K562 (cell line): ENCODE results near the gene NR4A2. TPM values are rescaled to one million over a fixed set of nuclear protein-coding genes. Genes with fewer than 3 reads are reported as not detected.

Experiments used
- ATAC-seq: fragments of 200-7000 bp; cut with Tn5 transposase; 3 replicates; pipeline ENCODE4 v1.9.1; 2020; ENCODE audit warnings: moderate library complexity
- BruUV-seq: library from RNA; stranded (reverse); fragments of 400-500 nt; replicated peaks from 2 replicates; lab custom pipeline; 2021; lab: Mats Ljungman, UMichigan
- CTCF ChIA-PET: fragments of 300-600 bp; formaldehyde crosslinking; extraction: SDS; loops from one replicate; lab custom pipeline; 2021; ENCODE audit warnings: low intra/inter-chr PET ratio; lab: Yijun Ruan, JAX
- POLR2A ChIA-PET: fragments of 300-600, 350-650 bp; sonication (Branson Sonifier 250); formaldehyde crosslinking; extraction: SDS; loops from one replicate; lab custom pipeline; 2021; ENCODE audit warnings: antibody characterized with exemption, inconsistent platforms; lab: Yijun Ruan, JAX
- DNase-seq, 4 experiments: peaks; one replicate each; pipeline versions ENCODE4 v3.0.0 to v3.0.0-alpha.2; 2011 to 2018; ENCODE audit warnings: low spot score in 3 of 4, mixed read lengths in 3 of 4; ENCODE audit errors: extremely low read depth in 1 of 4
- FAIRE-seq: peaks from 2 replicates; lab custom pipeline; 2011; peaks lifted over from hg19 to GRCh38; lab: Jason Lieb, UNC
- H2AFZ ChIP-seq: 2 replicates; pipeline ENCODE4 v1.6.0; 2011; ENCODE audit warnings: low read depth, low read length, control low read depth, inconsistent platforms
- H3K27ac ChIP-seq: fragments of 200-600 bp; 3 replicates; pipeline ENCODE4 v1.8.0; 2011; ENCODE audit warnings: low read depth, mild to moderate bottlenecking, control low read depth, inconsistent platforms, low read length, moderate library complexity, mixed read lengths; ENCODE audit errors: extremely low read depth
- H3K27me3 ChIP-seq, 2 experiments: fragments of 300-600 bp in 1 of 2; 2 replicates in 1 of 2; 3 replicates in 1 of 2; pipeline versions ENCODE4 v1.6.0 to v1.8.0; 2011; ENCODE audit warnings: inconsistent platforms in 2 of 2, low read length in 2 of 2, mild to moderate bottlenecking in 1 of 2, mixed read lengths in 1 of 2, moderate library complexity in 1 of 2; ENCODE audit not compliant: control insufficient read depth in 2 of 2, insufficient read depth in 2 of 2
- H3K36me3 ChIP-seq: fragments of 300-600 bp; 3 replicates; pipeline ENCODE4 v1.8.0; 2011; ENCODE audit warnings: mild to moderate bottlenecking, low read length, inconsistent platforms; ENCODE audit not compliant: control insufficient read depth, insufficient read depth
- H3K4me1 ChIP-seq, 2 experiments: fragments of 200-600 bp in 1 of 2; replicated peaks in 1 of 2; 2 replicates in 1 of 2; 3 replicates in 1 of 2; pipeline versions ENCODE4 v1.5.1 to v1.8.0; 2011; ENCODE audit warnings: inconsistent platforms in 2 of 2, low read length in 2 of 2, mild to moderate bottlenecking in 1 of 2, mixed read lengths in 1 of 2, moderate library complexity in 1 of 2; ENCODE audit not compliant: control insufficient read depth in 2 of 2, insufficient read depth in 2 of 2
- H3K4me2 ChIP-seq: 2 replicates; pipeline ENCODE4 v1.6.1; 2011; ENCODE audit warnings: low read length, control low read depth, inconsistent platforms, mixed read lengths; ENCODE audit not compliant: insufficient read depth
- H3K4me3 ChIP-seq: fragments of 200-600 bp; sonication (generic), shearing (Covaris generic); 2 replicates; pipeline ENCODE4 v1.5.1; 2016; ENCODE audit warnings: control low read depth, inconsistent platforms
- H3K79me2 ChIP-seq: fragments of 200-600 bp; 3 replicates; pipeline ENCODE4 v1.8.0; 2011; ENCODE audit warnings: low read length, inconsistent platforms; ENCODE audit not compliant: control insufficient read depth, insufficient read depth
- H3K9ac ChIP-seq, 2 experiments: 2 replicates each; pipeline versions ENCODE4 v1.6.0 to v1.6.1; 2011; ENCODE audit warnings: low read depth in 2 of 2, low read length in 2 of 2, control low read depth in 1 of 2, inconsistent platforms in 1 of 2, mild to moderate bottlenecking in 1 of 2, mixed read lengths in 1 of 2; ENCODE audit not compliant: insufficient read depth in 1 of 2
- H3K9me1 ChIP-seq: one replicate; pipeline ENCODE4 v1.6.0; 2011; ENCODE audit warnings: inconsistent platforms, mild to moderate bottlenecking, low read length, moderate library complexity; ENCODE audit not compliant: control insufficient read depth, insufficient read depth
- H3K9me3 ChIP-seq: replicated peaks from 2 replicates; pipeline ENCODE4 v1.5.1; 2011; ENCODE audit warnings: low read depth, low read length, inconsistent platforms; ENCODE audit not compliant: control insufficient read depth, insufficient read depth
- H4K20me1 ChIP-seq: replicated peaks from 2 replicates; pipeline ENCODE4 v1.6.1; 2011; ENCODE audit warnings: low read length, inconsistent platforms, mixed read lengths; ENCODE audit not compliant: control insufficient read depth, insufficient read depth
- CEBPG ChIP-seq, 3 experiments: fragments of 200-800 bp in 1 of 3; sonication (Bioruptor generic) in 1 of 3; sonication (generic) in 1 of 3; formaldehyde crosslinking in 1 of 3; IDR thresholded peaks in 2 of 3; conservative IDR thresholded peaks in 1 of 3; 2 replicates each; pipeline versions ENCODE4 v1.6.1 to v1.8.0; 2016 to 2022; ENCODE audit warnings: missing compliant biosample characterization in 2 of 3, missing genetic modification characterization in 2 of 3, mild to moderate bottlenecking in 1 of 3, missing genetic modification reagents in 1 of 3
- ETV1 ChIP-seq: fragments of 450-650 bp; conservative IDR thresholded peaks from 2 replicates; pipeline ENCODE4 v1.6.1; 2016; ENCODE audit warnings: missing genetic modification characterization, control low read depth, low read depth, missing compliant biosample characterization
- HEY1 ChIP-seq: fragments of 250-450 bp; sonication (Bioruptor Pico); IDR thresholded peaks from 2 replicates; pipeline ENCODE4 v1.5.0; 2020; ENCODE audit warnings: mild to moderate bottlenecking, moderate library complexity, borderline replicate concordance
- HNRNPLL ChIP-seq: fragments of 200-400 bp; formaldehyde crosslinking; IDR thresholded peaks from 2 replicates; pipeline ENCODE4 v1.6.1; 2017; ENCODE audit warnings: low read length, low read depth, mild to moderate bottlenecking; ENCODE audit not compliant: poor library complexity, severe bottlenecking
- MAZ ChIP-seq, 2 experiments: fragments of 450-650 bp in 1 of 2; sonication (generic) in 1 of 2; formaldehyde crosslinking; IDR thresholded peaks in 1 of 2; conservative IDR thresholded peaks in 1 of 2; 2 replicates each; pipeline versions ENCODE4 v1.4.0 to v1.5.0; 2020; ENCODE audit warnings: mild to moderate bottlenecking in 1 of 2, missing genetic modification reagents in 1 of 2
- MBD2 ChIP-seq: sonication (generic); IDR thresholded peaks from 2 replicates; pipeline ENCODE4 v1.6.1; 2016; ENCODE audit warnings: low read depth, borderline replicate concordance
- NONO ChIP-seq, 2 experiments: fragments of 200-400 bp in 1 of 2; fragments of 450-650 bp in 1 of 2; formaldehyde crosslinking in 1 of 2; IDR thresholded peaks; 2 replicates each; pipeline ENCODE4 v1.6.1; 2017; ENCODE audit warnings: low read depth in 2 of 2, mild to moderate bottlenecking in 2 of 2, moderate library complexity in 2 of 2, low read length in 1 of 2
- POLR2A ChIP-seq: fragments of 450-650 bp; conservative IDR thresholded peaks from 2 replicates; pipeline ENCODE4 v1.6.1; 2016
- RBFOX2 ChIP-seq: fragments of 200-400 bp; formaldehyde crosslinking; IDR thresholded peaks from 2 replicates; pipeline ENCODE4 v1.6.1; 2017; ENCODE audit warnings: low read depth, mild to moderate bottlenecking, low read length, moderate library complexity
- SMAD1 ChIP-seq: fragments of 150-350 bp; IDR thresholded peaks from 2 replicates; pipeline ENCODE4 v1.6.1; 2014; ENCODE audit warnings: low read length, low read depth; ENCODE audit not compliant: partially characterized antibody
- SMAD2 ChIP-seq: fragments of 150-350 bp; IDR thresholded peaks from 2 replicates; pipeline ENCODE4 v1.6.1; 2014; ENCODE audit warnings: low read depth, mild to moderate bottlenecking, low read length
- SMC3 ChIP-seq: conservative IDR thresholded peaks from 2 replicates; pipeline ENCODE4 v1.6.1; 2011; ENCODE audit warnings: low read depth, low read length, improper control_type of control experiment; ENCODE audit not compliant: insufficient read depth
- SUPT5H ChIP-seq: fragments of 450-650 bp; IDR thresholded peaks from 2 replicates; pipeline ENCODE4 v1.6.1; 2016
- ZBTB17 ChIP-seq: fragments of 450-650 bp; formaldehyde crosslinking; IDR thresholded peaks from 2 replicates; pipeline ENCODE4 v1.4.0; 2020; ENCODE audit warnings: mild to moderate bottlenecking
- ZKSCAN8 ChIP-seq: fragments of 200-800 bp; sonication (Bioruptor generic); IDR thresholded peaks from 2 replicates; pipeline ENCODE4 v1.6.1; 2016; ENCODE audit warnings: missing genetic modification characterization, missing compliant biosample characterization
- ZNF146 ChIP-seq: IDR thresholded peaks from one replicate; pipeline ENCODE4 v1.6.1; 2018; ENCODE audit warnings: missing compliant biosample characterization; ENCODE audit not compliant: unreplicated experiment
- ZNF644 ChIP-seq: fragments of 200-800 bp; sonication (Bioruptor generic); IDR thresholded peaks from 2 replicates; pipeline ENCODE4 v1.6.1; 2016; ENCODE audit warnings: low read depth, missing genetic modification characterization, missing compliant biosample characterization
- WGBS: fragments of 100-300 bp; shearing (Covaris generic); methylation state at CpG from one replicate; pipeline ENCODE4 v1.1.6; 2016; ENCODE audit warnings: low coverage, mixed read lengths; ENCODE audit not compliant: insufficient coverage; ENCODE audit errors: missing lambda C conversion rate; 5-methylcytosine and 5-hydroxymethylcytosine counted together
- in situ Hi-C: fragments of 300-500 bp; cut with MboI; formaldehyde crosslinking; loops from 4 replicates; pipeline ENCODE4 v1.15.0; 2018; ENCODE audit warnings: inconsistent platforms, mixed read lengths
- intact Hi-C: fragments of 100-400 bp; cut with micrococcal nuclease; formaldehyde crosslinking; loops from 2 replicates; pipeline ENCODE4 v1.14.2; 2022
- polyA plus RNA-seq, 8 experiments: library from polyadenylated mRNA; depleted of rRNA in 4 of 8; stranded (reverse) in 5 of 8; unstranded in 3 of 8; fragments of >200 nt; fragmentation: Nextera tagmentation in 2 of 8; fragmentation: Illumina TruSeq in 1 of 8; extraction: Ambion mirVana in 2 of 8; extraction: Trizol in 1 of 8; gene quantifications; 2 replicates each; pipeline versions ENCODE4 v1.2.1 to v1.2.3, GENCODE V29; 2011 to 2014; ENCODE audit warnings: inconsistent platforms in 1 of 8, missing spikeins in 1 of 8
- total RNA-seq, 7 experiments: library from RNA; depleted of rRNA in 6 of 7; stranded (reverse); fragments of >200 nt in 6 of 7; fragmentation: Illumina TruSeq in 2 of 7; extraction: Trizol in 2 of 7; gene quantifications; 2 replicates each; pipeline versions ENCODE4 v1.2.1 to v1.2.3, GENCODE V29; 2011 to 2021; ENCODE audit warnings: low replicate concordance in 1 of 7
- TF ChIP-seq, protein P1 (sequence below), 2 experiments: fragments of 450-650 bp; conservative IDR thresholded peaks; 2 replicates each; pipeline ENCODE4 v1.6.1; 2017; ENCODE audit warnings: mild to moderate bottlenecking in 2 of 2, moderate library complexity in 2 of 2

Gene NR4A2
- total and polyA plus RNA-seq, 9 of the 15 experiments (the other 6 are each of a cell fraction or from before 2014, with no cell fraction given) = 0.94 to 5.1 (median 1.3) TPM

DNA sequence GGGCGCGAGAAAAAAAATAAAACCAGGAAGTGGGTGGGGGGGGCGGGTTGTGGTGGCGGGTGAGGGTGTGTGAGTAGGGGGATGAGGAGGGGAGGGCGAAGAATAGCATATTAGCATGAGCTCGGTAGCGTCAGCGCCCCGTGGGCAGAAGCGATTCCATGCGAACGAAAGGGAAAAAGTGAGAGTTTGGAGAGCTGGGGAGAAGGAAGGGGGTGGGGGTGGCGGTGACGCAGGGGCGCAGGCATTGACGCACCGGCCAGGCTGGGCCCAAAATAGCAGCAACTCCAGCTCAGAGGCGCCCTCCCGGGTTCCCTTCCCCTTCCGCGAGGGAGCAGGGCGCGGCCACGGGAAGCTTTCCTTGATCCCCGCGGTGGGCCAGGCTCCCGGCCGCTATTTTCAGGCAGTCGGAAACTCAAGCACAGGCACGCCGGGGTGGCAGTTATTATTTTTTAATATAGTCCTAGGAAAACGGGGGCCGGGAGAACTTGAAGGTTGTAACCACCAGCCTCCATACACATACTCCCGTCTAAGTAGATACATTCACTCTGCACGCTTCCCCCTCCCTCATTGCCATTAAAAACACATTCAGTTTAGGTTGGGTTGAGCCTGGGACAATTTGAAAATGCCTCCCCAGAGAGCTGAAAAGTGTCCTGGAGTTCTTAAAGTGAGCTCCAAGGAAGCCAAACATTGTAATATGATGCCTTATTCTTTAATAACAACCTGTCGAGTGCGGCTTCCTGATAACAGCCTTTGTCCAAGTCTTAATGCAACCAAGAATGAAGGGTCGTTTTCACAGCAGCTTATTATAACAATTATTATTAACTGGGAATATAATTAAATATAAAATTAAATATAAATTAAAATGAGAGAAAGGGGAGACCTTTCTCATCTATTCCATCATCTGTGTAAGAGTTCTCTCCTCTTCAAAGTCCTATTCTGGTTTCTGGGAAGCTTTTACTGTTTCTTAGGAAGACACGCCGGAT lies 2.3 kb upstream of the NR4A2 start:
- POLR2A ChIA-PET = interaction anchor here (0.6 to 4.8 kb wide), 23 partner anchors 8 to 926 kb away, joined by 3 to 33 read pairs (median 4); no protein-coding TSS in a partner anchor
- H3K4me2 ChIP-seq = peak overlapping the region; percentile 85
- H3K4me3 ChIP-seq = peak overlapping the region; percentile 80
- FAIRE-seq (no peak), ATAC-seq (peak; percentile 67), DNase-seq (peak; percentile 75 to 92 (median 82))
- H3K9ac ChIP-seq = peak overlapping the region; percentile 84 to 96
- no peaks in the 10 kb centered on the region for H3K9me1 ChIP-seq
- peaks cover 3% of the 10 kb centered on the region; the same call in 1 of the 3 replicates for H3K36me3 ChIP-seq
- intact Hi-C loops = loop anchor here (1.0 to 5.0 kb wide), 5 partner anchors 66 to 858 kb away; no protein-coding TSS in a partner anchor
- WGBS = under 1% methylated on average over 26 of the region's 40 CpGs
- H3K79me2 ChIP-seq = peaks cover 33% of the 10 kb centered on the region
- no peaks in the 10 kb centered on the region for H3K9me3 ChIP-seq
- BruUV-seq = no TSS peak
- peak overlapping the region; percentile 90 for H2AFZ ChIP-seq
- peaks cover 20% of the 10 kb centered on the region in 2 experiments for H3K4me1 ChIP-seq
- CTCF ChIA-PET = interaction anchor here (1.5 kb wide), 1 partner anchor 255 kb away, joined by 6 read pairs; no protein-coding TSS in a partner anchor
- H3K27me3 ChIP-seq = no peaks in the 10 kb centered on the region
- no peaks in the 10 kb centered on the region for H4K20me1 ChIP-seq
- in situ Hi-C loops = loop anchor here (10.0 to 25.0 kb wide), 2 partner anchors 250 to 878 kb away; no protein-coding TSS in a partner anchor
- H3K27ac ChIP-seq = peak overlapping the region; percentile 88
- TF ChIP-seq RBFOX2 = peak; percentile 71
- no peak for TF ChIP-seq HEY1 (CRISPR knock-in tag)
- TF ChIP-seq ZNF644 (tag) = peak; percentile 69; the same call in 1 of the 2 replicates
- TF ChIP-seq POLR2A = peak; percentile 73
- TF ChIP-seq MBD2 = peak; percentile 29; the same call in 1 of the 2 replicates
- TF ChIP-seq SUPT5H = peak; percentile 52
- no peak for TF ChIP-seq SMAD2
- TF ChIP-seq CEBPG (CRISPR knock-in tag; IDR thresholded peaks at IDR 0.05) = no peak
- TF ChIP-seq CEBPG (tag; conservative IDR thresholded peaks at IDR 0.05 in 1 of 2, IDR thresholded peaks at IDR 0.05 in 1 of 2) = no peak
- peak in 1 of 2 experiments; percentile 60; a peak in 1 of 4 replicates for TF ChIP-seq MAZ (CRISPR knock-in tag; conservative IDR thresholded peaks at IDR 0.05 in 1 of 2, IDR thresholded peaks at IDR 0.05 in 1 of 2)
- peak in 1 of 2 experiments; percentile 16; a peak in 1 of 4 replicates for TF ChIP-seq NONO (IDR thresholded peaks at IDR 0.05; ENCODE audit: low read depth in 2 of 2, low read length in 1 of 2)
- TF ChIP-seq ZKSCAN8 (CRISPR knock-in tag) = no peak
- TF ChIP-seq ZNF146 = no peak
- no peak for TF ChIP-seq SMAD1
- no peak for TF ChIP-seq ZBTB17 (CRISPR knock-in tag)
- peak; percentile 48 for TF ChIP-seq ETV1 (tag)
- 0 out of 2 replicates have a peak, but pooled peaks have one; percentile 18 for TF ChIP-seq SMC3
- TF ChIP-seq, protein P1, sequence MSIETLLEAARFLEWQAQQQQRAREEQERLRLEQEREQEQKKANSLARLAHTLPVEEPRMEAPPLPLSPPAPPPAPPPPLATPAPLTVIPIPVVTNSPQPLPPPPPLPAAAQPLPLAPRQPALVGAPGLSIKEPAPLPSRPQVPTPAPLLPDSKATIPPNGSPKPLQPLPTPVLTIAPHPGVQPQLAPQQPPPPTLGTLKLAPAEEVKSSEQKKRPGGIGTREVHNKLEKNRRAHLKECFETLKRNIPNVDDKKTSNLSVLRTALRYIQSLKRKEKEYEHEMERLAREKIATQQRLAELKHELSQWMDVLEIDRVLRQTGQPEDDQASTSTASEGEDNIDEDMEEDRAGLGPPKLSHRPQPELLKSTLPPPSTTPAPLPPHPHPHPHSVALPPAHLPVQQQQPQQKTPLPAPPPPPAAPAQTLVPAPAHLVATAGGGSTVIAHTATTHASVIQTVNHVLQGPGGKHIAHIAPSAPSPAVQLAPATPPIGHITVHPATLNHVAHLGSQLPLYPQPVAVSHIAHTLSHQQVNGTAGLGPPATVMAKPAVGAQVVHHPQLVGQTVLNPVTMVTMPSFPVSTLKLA (conservative IDR thresholded peaks at IDR 0.05) = peak in 1 of 2 experiments; percentile 38; a peak in 2 of 4 replicates
- no peak for TF ChIP-seq HNRNPLL
